ENCODE measurements around the gene C1QL2.

The C1QL2 gene

GRCh38 chr2:119158563-119159347 is at the start of gene C1QL2:
TSS of gene C1QL2 (minus strand) at chr2:119158751. CDS start at chr2:119158269, 482 bp downstream.
- DNase-seq (ENCODE audit: low read depth in 3 of 3) = no peak

- DNase-seq (ENCODE audit: low read depth in 3 of 3) = no peak
These were observed 48.9 kb upstream of the C1QL2 start for GRCh38 chr2:119207447-119207846.

GRCh38 chr2:119206201-119206600 is 47.6 kb upstream of the C1QL2 start:
- no peak for DNase-seq (ENCODE audit: low read depth in 3 of 3)

GRCh38 chr2:119205001-119205706 is 46.6 kb upstream of the C1QL2 start:
- DNase-seq (ENCODE audit: low read depth in 3 of 3) = no peak

- no peak for DNase-seq (ENCODE audit: low read depth in 3 of 3)
These were observed 46.0 kb upstream of the C1QL2 start for GRCh38 chr2:119204525-119204924.

- no peak for DNase-seq (ENCODE audit: low read depth in 3 of 3)
These were observed 44.2 kb upstream of the C1QL2 start for GRCh38 chr2:119202610-119203310.

GRCh38 chr2:119201815-119202214 is 43.3 kb upstream of the C1QL2 start:
- DNase-seq (ENCODE audit: low read depth in 3 of 3) = no peak

GRCh38 chr2:119198240-119198840 is 39.8 kb upstream of the C1QL2 start:
- no peak for DNase-seq (ENCODE audit: low read depth in 3 of 3)

- no peak for DNase-seq (ENCODE audit: low read depth in 3 of 3)
These were observed 39.1 kb upstream of the C1QL2 start for GRCh38 chr2:119197529-119198239.

- DNase-seq (ENCODE audit: low read depth in 3 of 3) = no peak
These were observed 38.5 kb upstream of the C1QL2 start for GRCh38 chr2:119197126-119197405.

- no peak for DNase-seq (ENCODE audit: low read depth in 3 of 3)
These were observed 38.0 kb upstream of the C1QL2 start for GRCh38 chr2:119196301-119197125.

- no peak for DNase-seq (ENCODE audit: low read depth in 3 of 3)
These were observed 37.3 kb upstream of the C1QL2 start for GRCh38 chr2:119195887-119196286.

- DNase-seq (ENCODE audit: low read depth in 3 of 3) = no peak
These were observed 36.5 kb upstream of the C1QL2 start for GRCh38 chr2:119195001-119195400.

GRCh38 chr2:119192893-119193292 is 34.3 kb upstream of the C1QL2 start:
- DNase-seq (ENCODE audit: low read depth in 3 of 3) = no peak

- no peak for DNase-seq (ENCODE audit: low read depth in 3 of 3)
These were observed 32.0 kb upstream of the C1QL2 start for GRCh38 chr2:119190321-119191111.

GRCh38 chr2:119184512-119184911 is 26.0 kb upstream of the C1QL2 start:
- DNase-seq (ENCODE audit: low read depth in 3 of 3) = no peak

- no peak for DNase-seq (ENCODE audit: low read depth in 3 of 3)
These were observed 23.4 kb upstream of the C1QL2 start for GRCh38 chr2:119181791-119182445.

- no peak for DNase-seq (ENCODE audit: low read depth in 3 of 3)
These were observed 22.8 kb upstream of the C1QL2 start for GRCh38 chr2:119181391-119181790.

- no peak for DNase-seq (ENCODE audit: low read depth in 3 of 3)
These were observed 22.3 kb upstream of the C1QL2 start for GRCh38 chr2:119180892-119181291.

GRCh38 chr2:119179991-119180390 is 21.4 kb upstream of the C1QL2 start:
- DNase-seq (ENCODE audit: low read depth in 3 of 3) = no peak

Measured in stimulated activated CD4-positive, alpha-beta T cell treated with anti-CD3 and anti-CD28 coated beads, TNF-alpha, amount 100 ng/mL, for 48 hours (primary cell).